ENCODE results near the gene STAT5A. TPM values are rescaled to one million over a fixed set of nuclear protein-coding genes. Genes with fewer than 3 reads are reported as not detected.

The STAT5A gene
- total RNA-seq, 1 experiment from 2014 or later: 3.4 TPM

DNA sequence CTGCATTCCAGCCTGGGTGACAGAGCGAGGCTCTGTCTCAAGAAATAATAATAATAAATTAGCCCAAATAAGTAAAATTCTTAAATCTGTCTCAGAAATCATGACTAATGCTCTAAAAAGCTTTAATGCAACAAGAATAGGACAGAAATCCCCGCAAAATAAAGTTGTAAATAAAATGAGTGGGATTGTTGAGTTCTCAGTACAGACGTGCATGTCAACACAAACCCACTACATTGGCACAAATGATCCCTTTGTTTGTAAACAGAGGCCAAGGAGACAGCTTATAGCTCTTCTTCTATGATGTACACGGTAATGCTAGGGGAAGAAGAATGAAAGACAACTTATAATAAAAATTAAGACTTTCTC lies 18.1 kb upstream of the STAT5A start:
- H3K4me1 ChIP-seq (replicated peaks; ENCODE audit: insufficient read depth): peaks cover 38% of the 10 kb centered on the region
- intact Hi-C loops (cut with micrococcal nuclease; ENCODE audit: unreplicated experiment): no loop called here
- ChIA-PET POLR2A (ENCODE audit: unreplicated experiment) (no interaction called here), CTCF (interaction anchor here (0.6 kb wide), 1 partner anchor 91 kb away, joined by 3 read pairs; no protein-coding TSS in a partner anchor)
- TF ChIP-seq EZH2 (IDR thresholded peaks at IDR 0.05; ENCODE audit: low read depth) (no peak), CTCF (conservative IDR thresholded peaks at IDR 0.05) (no peak)
- no peak for DNase-seq
- H3K36me3 ChIP-seq (ENCODE audit: low read depth): no peaks in the 10 kb centered on the region
- H2AFZ ChIP-seq: no peak overlapping the region
- H3K79me2 ChIP-seq (ENCODE audit: low read depth): peaks cover 67% of the 10 kb centered on the region
- no peak overlapping the region for H3K4me2 ChIP-seq
- 0 out of 2 replicates have a peak, but pooled peaks cover 4% of the 10 kb centered on the region for H4K20me1 ChIP-seq (ENCODE audit: insufficient read depth)
- no peaks in the 10 kb centered on the region for H3K27me3 ChIP-seq (ENCODE audit: insufficient read depth, low read depth)
- no peaks in the 10 kb centered on the region for H3K9me3 ChIP-seq (ENCODE audit: insufficient read depth, low read depth)
- no peak overlapping the region for H3K27ac ChIP-seq
- no peaks in the 10 kb centered on the region for H3K9me2 ChIP-seq (ENCODE audit: insufficient read depth)
- no TSS peak for BruUV-seq (replicated peaks)
- H3K4me3 ChIP-seq: no peak overlapping the region
- H3F3A ChIP-seq (ENCODE audit: insufficient read depth, low read depth): peaks cover 19% of the 10 kb centered on the region

GRCh38 chr17:42270596-42270995 lies 17.7 kb upstream of the STAT5A start:
- Histone ChIP-seq H3F3A (ENCODE audit: insufficient read depth, low read depth) (peaks cover 19% of the 10 kb centered on the region), H3K36me3 (ENCODE audit: low read depth) (no peaks in the 10 kb centered on the region), H3K27me3 (ENCODE audit: insufficient read depth, low read depth) (no peaks in the 10 kb centered on the region), H4K20me1 (ENCODE audit: insufficient read depth) (0 out of 2 replicates have a peak, but pooled peaks cover 4% of the 10 kb centered on the region), H3K9me2 (ENCODE audit: insufficient read depth) (no peaks in the 10 kb centered on the region), H3K4me1 (replicated peaks; ENCODE audit: insufficient read depth) (peaks cover 42% of the 10 kb centered on the region), H3K27ac (no peak overlapping the region), H3K4me3 (no peak overlapping the region), H3K79me2 (ENCODE audit: low read depth) (peaks cover 67% of the 10 kb centered on the region), H3K9me3 (ENCODE audit: insufficient read depth, low read depth) (no peaks in the 10 kb centered on the region), H3K4me2 (no peak overlapping the region), H2AFZ (no peak overlapping the region)
- BruUV-seq (replicated peaks): no TSS peak
- TF ChIP-seq CTCF (conservative IDR thresholded peaks at IDR 0.05) (no peak), EZH2 (IDR thresholded peaks at IDR 0.05; ENCODE audit: low read depth) (no peak)
- ChIA-PET POLR2A (ENCODE audit: unreplicated experiment) (no interaction called here), CTCF (no interaction called here)
- intact Hi-C loops (cut with micrococcal nuclease; ENCODE audit: unreplicated experiment): no loop called here
- DNase-seq: no peak

DNA sequence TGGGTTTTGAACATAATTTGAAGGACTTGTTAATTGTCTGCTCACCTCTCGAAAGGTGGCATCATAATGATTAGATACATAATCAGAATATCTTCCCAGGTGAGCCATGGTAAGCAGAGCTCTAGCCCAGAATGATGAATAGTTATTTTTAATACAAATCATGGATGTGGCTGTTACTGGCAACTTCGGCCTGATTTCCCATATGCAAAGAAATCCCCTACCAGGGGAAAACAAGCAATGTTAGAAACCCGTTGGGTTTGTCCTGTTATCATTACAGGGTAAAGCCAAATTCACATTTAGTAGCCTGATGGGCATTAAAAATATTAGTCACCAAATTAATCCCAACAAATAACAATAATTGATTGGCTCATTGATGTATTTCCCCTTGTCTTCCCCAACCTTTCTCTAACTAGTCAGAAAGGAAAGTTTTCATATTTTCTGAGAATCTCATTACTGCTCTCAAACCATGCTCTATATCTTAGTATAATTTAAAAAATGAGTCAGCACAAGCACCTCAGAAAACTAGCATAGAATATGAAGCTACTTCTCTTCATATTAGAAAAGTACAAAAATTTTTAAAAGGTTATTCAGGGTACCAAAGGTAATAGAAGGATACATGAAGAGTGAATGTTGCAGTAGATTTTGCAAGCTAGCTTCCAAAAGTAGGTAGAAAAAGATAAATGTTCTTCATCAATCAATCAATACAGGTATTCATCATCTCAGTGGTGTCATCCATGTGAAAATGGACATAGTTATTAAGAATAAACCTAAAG lies 17.1 kb upstream of the STAT5A start:
- no peak overlapping the region for H3K27ac ChIP-seq
- H3K79me2 ChIP-seq (ENCODE audit: low read depth): peaks cover 69% of the 10 kb centered on the region
- ChIA-PET POLR2A (ENCODE audit: unreplicated experiment) (no interaction called here), CTCF (no interaction called here)
- 0 out of 2 replicates have a peak, but pooled peaks cover 4% of the 10 kb centered on the region for H4K20me1 ChIP-seq (ENCODE audit: insufficient read depth)
- no peaks in the 10 kb centered on the region for H3K27me3 ChIP-seq (ENCODE audit: insufficient read depth, low read depth)
- no peaks in the 10 kb centered on the region for H3K36me3 ChIP-seq (ENCODE audit: low read depth)
- no peak for DNase-seq
- no peaks in the 10 kb centered on the region for H3K9me2 ChIP-seq (ENCODE audit: insufficient read depth)
- no TSS peak for BruUV-seq (replicated peaks)
- TF ChIP-seq EZH2 (IDR thresholded peaks at IDR 0.05; ENCODE audit: low read depth) (no peak), CTCF (conservative IDR thresholded peaks at IDR 0.05) (no peak)
- H3K4me1 ChIP-seq (replicated peaks; ENCODE audit: insufficient read depth): peaks cover 39% of the 10 kb centered on the region
- no peak overlapping the region for H3K4me2 ChIP-seq
- intact Hi-C loops (cut with micrococcal nuclease; ENCODE audit: unreplicated experiment): no loop called here
- no peak overlapping the region for H2AFZ ChIP-seq
- peaks cover 19% of the 10 kb centered on the region for H3F3A ChIP-seq (ENCODE audit: insufficient read depth, low read depth)
- H3K9me3 ChIP-seq (ENCODE audit: insufficient read depth, low read depth): no peaks in the 10 kb centered on the region
- H3K4me3 ChIP-seq: no peak overlapping the region

Measured in PC-9 (cell line).